Fibroblast of pulmonary artery (primary cell): ENCODE data around the gene PRDX2.

Source experiments
- DNase-seq: peaks from one replicate; pipeline ENCODE4 v3.0.0-alpha.2; 2010; ENCODE audit warnings: low read depth
- H3K4me3 ChIP-seq: replicated peaks from 2 replicates; pipeline ENCODE4 v1.5.1; 2011; ENCODE audit warnings: low read depth, mild to moderate bottlenecking, control low read depth, low read length, moderate library complexity
- TF ChIP-seq, protein P1 (sequence below): IDR thresholded peaks from 2 replicates; pipeline ENCODE4 v1.5.1; 2011; ENCODE audit warnings: mild to moderate bottlenecking, control low read depth, low read length, inconsistent platforms; ENCODE audit errors: missing control alignments

The PRDX2 gene

DNA sequence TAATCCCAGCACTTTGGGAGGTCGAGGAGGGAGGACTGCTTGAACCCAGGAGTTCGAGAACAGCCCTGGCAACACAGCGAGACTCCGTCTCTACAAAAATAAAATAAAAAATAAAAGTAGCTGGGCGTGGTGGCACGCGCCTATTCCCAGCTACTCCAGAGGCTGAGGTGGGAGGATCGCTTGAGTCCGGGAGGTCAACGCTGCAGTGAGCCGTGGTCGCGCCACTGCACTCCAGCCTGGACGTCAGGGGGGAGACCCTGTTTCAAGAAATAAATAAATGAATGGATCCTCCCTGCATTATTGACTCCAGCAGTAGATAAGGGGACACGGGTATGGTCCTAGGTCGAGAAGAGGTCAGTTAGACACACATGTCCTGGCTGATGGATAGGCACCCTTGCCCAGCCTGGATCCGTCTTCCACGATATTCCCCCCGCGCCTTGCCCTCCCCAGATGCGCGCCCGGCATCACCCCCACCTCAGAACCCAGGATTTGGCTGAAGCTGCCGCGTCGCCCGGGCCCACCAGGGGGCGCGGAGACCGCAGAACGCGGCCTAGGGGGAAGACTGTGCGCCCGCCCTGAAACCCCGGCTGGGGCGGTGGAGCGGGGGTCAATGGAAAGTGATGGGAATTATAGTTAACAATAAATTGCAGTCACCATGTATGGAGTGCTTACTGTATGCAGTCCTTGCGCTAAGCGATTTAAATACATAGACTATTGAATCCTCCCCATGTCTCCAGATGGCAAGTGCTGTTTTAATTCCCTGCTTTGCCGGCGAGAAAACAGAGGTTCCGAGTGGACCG is 24.2 kb downstream of the PRDX2 start:
- peak overlapping the region; percentile 78 for H3K4me3 ChIP-seq
- DNase-seq, result peak; percentile 80
- TF ChIP-seq, protein P1, sequence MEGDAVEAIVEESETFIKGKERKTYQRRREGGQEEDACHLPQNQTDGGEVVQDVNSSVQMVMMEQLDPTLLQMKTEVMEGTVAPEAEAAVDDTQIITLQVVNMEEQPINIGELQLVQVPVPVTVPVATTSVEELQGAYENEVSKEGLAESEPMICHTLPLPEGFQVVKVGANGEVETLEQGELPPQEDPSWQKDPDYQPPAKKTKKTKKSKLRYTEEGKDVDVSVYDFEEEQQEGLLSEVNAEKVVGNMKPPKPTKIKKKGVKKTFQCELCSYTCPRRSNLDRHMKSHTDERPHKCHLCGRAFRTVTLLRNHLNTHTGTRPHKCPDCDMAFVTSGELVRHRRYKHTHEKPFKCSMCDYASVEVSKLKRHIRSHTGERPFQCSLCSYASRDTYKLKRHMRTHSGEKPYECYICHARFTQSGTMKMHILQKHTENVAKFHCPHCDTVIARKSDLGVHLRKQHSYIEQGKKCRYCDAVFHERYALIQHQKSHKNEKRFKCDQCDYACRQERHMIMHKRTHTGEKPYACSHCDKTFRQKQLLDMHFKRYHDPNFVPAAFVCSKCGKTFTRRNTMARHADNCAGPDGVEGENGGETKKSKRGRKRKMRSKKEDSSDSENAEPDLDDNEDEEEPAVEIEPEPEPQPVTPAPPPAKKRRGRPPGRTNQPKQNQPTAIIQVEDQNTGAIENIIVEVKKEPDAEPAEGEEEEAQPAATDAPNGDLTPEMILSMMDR, result peak; percentile 76

DNA sequence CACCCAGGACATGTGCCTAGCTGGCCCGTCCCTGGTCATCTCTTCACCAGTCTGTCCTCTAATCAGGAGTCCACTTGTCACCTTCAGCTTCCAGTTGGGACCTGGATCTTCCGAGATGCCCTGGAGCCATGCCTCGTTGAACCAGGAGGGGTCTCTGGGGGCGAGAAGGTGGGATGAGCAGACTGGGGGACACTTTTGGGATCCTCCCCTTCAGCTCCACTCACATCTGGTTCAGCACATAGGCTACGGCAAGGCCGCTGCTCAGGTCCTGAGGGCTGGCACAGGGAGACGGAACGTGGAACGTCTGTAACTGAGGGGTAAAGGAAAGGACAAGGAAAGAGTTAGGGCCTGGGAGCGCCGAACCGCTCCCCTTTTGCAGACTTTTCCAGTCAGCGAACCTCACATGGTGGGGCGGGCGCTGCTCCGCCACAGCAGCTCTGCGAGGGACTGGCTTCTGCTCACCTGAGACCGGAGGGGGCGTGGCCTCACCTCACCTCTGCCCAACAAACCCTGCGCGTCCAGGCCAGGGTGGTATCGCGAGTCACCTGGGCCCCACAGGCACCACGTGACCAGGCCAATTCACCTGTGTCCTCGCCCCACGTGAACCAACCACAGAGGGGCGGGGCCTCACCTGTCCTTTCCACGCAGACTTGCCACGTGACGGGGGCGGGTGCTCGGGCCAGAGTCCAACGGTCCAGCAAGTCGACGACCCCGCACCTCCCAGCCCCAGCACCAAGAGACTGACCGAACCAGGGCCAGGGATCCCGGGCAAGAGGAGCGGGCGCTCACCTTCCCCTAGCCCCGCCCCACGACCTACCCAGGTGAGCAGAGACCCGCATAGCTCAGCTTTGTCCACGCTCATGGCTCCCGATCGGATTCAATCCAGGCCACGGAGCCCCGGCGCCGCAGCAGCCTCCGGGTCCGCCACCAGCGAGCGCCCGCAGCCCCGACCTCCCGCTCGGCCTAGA is 26.7 kb downstream of the PRDX2 start, which contains the start of gene HOOK2:
Gene HOOK2, minus strand, starts transcription at position 965 of the 968 bp plus-strand sequence. Its CDS starts 103 bp downstream, at position 862.
- no peak for DNase-seq

DNA sequence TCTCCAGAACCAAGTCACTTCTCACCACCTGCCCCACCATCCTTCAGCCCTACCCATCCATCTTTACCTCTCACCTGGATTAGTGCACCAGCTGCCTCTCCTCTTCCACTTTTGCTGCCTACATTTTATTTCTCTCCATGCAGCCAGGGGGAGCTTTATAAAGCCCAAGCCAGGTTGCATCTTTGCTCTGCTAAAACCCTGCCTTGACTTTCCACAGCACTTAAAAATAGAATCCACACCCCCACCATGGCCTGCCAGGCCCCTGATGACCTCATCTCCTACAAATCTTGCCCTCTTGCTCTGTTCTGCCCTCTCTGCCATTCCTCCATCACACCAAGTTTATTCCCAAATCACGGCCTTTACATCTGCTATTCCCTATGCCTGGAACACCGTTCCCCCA is 28.0 kb downstream of the PRDX2 start:
- H3K4me3 ChIP-seq, result no peak overlapping the region
- DNase-seq, result peak; percentile 40
- TF ChIP-seq, protein P1, result peak; percentile 42

More for the DNA sequence above, 26.7 kb downstream of the PRDX2 start, which contains the start of gene HOOK2:
- TF ChIP-seq, protein P1, result no peak
- peak within 1 kb of the TSS; percentile 70 for H3K4me3 ChIP-seq

DNA sequence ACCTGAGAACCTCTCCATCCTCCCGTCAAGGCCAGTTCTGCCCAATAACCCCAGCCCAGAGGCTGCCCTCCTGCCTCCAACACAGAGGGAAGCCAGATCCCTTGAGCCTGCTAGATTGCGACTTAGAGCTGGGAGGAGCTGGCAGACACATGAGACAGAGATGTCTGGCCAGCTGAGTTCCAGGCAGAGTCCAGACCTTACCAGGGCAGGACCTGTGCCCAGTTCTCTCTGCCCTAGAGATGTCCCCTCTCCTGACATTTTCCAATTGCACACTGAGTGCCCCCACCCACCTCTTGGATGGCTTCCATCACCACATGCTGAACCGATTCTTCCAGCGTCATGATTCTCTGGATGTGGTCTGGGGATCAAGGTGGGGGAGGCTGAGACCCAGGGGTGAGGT is 29.3 kb downstream of the PRDX2 start:
- no peak overlapping the region for H3K4me3 ChIP-seq
- TF ChIP-seq, protein P1, result no peak
- DNase-seq, result no peak

DNA sequence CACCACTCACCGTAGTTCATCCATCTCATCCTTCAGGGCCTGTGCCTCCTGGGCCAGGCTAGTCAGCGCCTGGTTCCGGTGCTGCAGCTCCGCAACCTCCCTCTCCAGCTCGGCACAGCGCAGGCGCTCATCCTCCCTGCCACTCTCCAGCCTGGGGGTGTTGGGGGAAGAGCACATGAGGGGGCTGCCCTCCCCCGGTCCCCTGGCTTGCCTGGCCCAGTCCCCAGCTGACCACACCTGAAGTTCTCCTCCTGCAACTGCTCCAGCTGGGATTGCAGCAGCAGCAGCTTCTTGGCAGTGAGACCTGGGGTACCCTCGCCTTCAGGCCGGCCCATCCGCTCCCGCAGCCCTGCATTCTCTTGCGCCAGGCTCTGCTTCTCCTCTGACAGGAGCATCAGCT is 30.7 kb downstream of the PRDX2 start:
- H3K4me3 ChIP-seq, result no peak overlapping the region
- TF ChIP-seq, protein P1, result no peak
- DNase-seq, result no peak

DNA sequence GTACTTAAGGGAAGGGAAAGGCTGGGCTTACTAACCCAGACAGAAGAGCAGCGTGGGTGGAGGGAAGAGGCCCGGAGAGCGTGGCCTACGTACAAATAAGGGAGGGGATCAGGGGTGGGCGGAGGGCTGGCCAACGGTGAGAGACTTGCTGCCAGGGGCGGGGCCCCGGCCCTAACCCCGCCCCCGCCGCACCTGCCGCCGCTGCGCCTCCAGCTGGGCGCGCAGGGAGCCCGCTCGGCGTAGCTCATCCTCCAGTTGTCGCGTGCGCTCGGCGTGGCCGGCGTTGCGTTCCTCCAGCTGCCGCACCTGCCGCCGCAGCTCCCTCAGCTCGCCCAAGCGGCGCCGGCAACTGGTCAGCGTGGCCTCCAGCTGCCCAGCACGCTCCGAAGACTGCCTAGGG is 31.9 kb downstream of the PRDX2 start:
- TF ChIP-seq, protein P1, result no peak

More for the DNA sequence above, 31.9 kb downstream of the PRDX2 start:
- DNase-seq, result no peak
- H3K4me3 ChIP-seq, result no peak overlapping the region
